Spleen (tissue), 7 donors: Measurements from ENCODE around the gene PTPRM.

ENCODE experiments used
- CTCF ChIP-seq, 11 experiments: fragments of 200-600 bp in 7 of 11; fragments of 450-650 bp in 4 of 11; sonication (generic) in 4 of 11; IDR thresholded peaks in 8 of 11; conservative IDR thresholded peaks in 3 of 11; 1 replicate in 7 of 11; 2 replicates in 4 of 11; pipeline versions ENCODE4 v1.4.0 to v1.8.0; 2016 to 2021; ENCODE audit warnings: antibody characterized with exemption in 11 of 11, inconsistent platforms in 4 of 11, mild to moderate bottlenecking in 1 of 11
- POLR2A ChIP-seq, 3 donors: fragments of 450-650 bp; IDR thresholded peaks; one replicate each; pipeline ENCODE4 v1.5.1; 2017; ENCODE audit warnings: antibody characterized with exemption in 3 of 3, mild to moderate bottlenecking in 1 of 3
- donor health status: DM: no; HTN: no; CAD: no; lungs with moderate emphysema.
- donor health status: DM: no; HTN: no; CAD: no.
- donor health status: DM: no; HTN: no; CAD: no.

GRCh38 chr18:7901657-7902056 lies 334.5 kb downstream of the PTPRM start:
- TF ChIP-seq CTCF (IDR thresholded peaks at IDR 0.05 in 8 of 11, conservative IDR thresholded peaks at IDR 0.05 in 3 of 11): no peak
- TF ChIP-seq POLR2A (IDR thresholded peaks at IDR 0.05): no peak
